GM12878 (cell line): ENCODE measurements around the gene NOL3.

Source experiments
- CREB1 ChIP-seq: IDR thresholded peaks from 2 replicates; pipeline ENCODE4 v1.6.1; 2012; ENCODE audit warnings: low read depth, mild to moderate bottlenecking, inconsistent platforms
- CTCF ChIP-seq, 3 experiments: IDR thresholded peaks in 2 of 3; conservative IDR thresholded peaks in 1 of 3; 2 replicates each; pipeline ENCODE4 v1.5.1; 2011; ENCODE audit warnings: low read depth in 3 of 3, low read length in 3 of 3, mild to moderate bottlenecking in 3 of 3, control low read depth in 2 of 3, moderate library complexity in 2 of 3, inconsistent platforms in 1 of 3, mixed read lengths in 1 of 3; ENCODE audit not compliant: control insufficient read depth in 2 of 3, insufficient read depth in 1 of 3; ENCODE audit errors: extremely low read depth in 1 of 3
- EZH2 ChIP-seq: IDR thresholded peaks from 2 replicates; pipeline ENCODE4 v1.6.1; 2012; ENCODE audit warnings: low read depth, mild to moderate bottlenecking, control low read depth, inconsistent platforms, low read length, borderline replicate concordance; ENCODE audit not compliant: control insufficient read depth
- NR2C1 ChIP-seq: fragments of 450-650 bp; IDR thresholded peaks from 2 replicates; pipeline ENCODE4 v1.6.1; 2017; ENCODE audit warnings: antibody characterized with exemption, mild to moderate bottlenecking, moderate library complexity
- NR2C2 ChIP-seq: IDR thresholded peaks from 2 replicates; pipeline ENCODE4 v1.6.1; 2011; ENCODE audit warnings: borderline replicate concordance, low read depth; ENCODE audit not compliant: control insufficient read depth, insufficient read length
- PBX3 ChIP-seq: IDR thresholded peaks from 2 replicates; pipeline ENCODE4 v1.6.1; 2011; ENCODE audit warnings: mild to moderate bottlenecking, low read depth, low read length, moderate library complexity; ENCODE audit not compliant: insufficient replicate concordance
- PKNOX1 ChIP-seq: fragments of 450-650 bp; IDR thresholded peaks from 2 replicates; pipeline ENCODE4 v1.6.1; 2016; ENCODE audit warnings: mild to moderate bottlenecking
- REST ChIP-seq: IDR thresholded peaks from 2 replicates; pipeline ENCODE4 v1.6.1; 2012; ENCODE audit warnings: mild to moderate bottlenecking, low read depth, low read length
- STAT3 ChIP-seq: IDR thresholded peaks from 2 replicates; pipeline ENCODE4 v1.6.1; 2011; ENCODE audit warnings: low read depth, low read length, improper control_type of control experiment
- YY1 ChIP-seq: IDR thresholded peaks from 2 replicates; pipeline ENCODE4 v1.6.1; 2011; ENCODE audit warnings: low read depth, mild to moderate bottlenecking, low read length

GRCh38 chr16:67207249-67208091 is 37.1 kb downstream of the NOL3 start:
- no peak for TF ChIP-seq REST
- no peak for TF ChIP-seq CREB1
- TF ChIP-seq YY1 = no peak
- no peak for TF ChIP-seq CTCF (IDR thresholded peaks at IDR 0.05 in 2 of 3, conservative IDR thresholded peaks at IDR 0.05 in 1 of 3; ENCODE audit: control insufficient read depth in 2 of 3, extremely low read depth in 1 of 3, insufficient read depth in 1 of 3, low read depth in 3 of 3, low read length in 3 of 3)
- TF ChIP-seq PBX3 = no peak
- no peak for TF ChIP-seq PKNOX1
- TF ChIP-seq NR2C2 = no peak
- TF ChIP-seq EZH2 = no peak
- no peak for TF ChIP-seq STAT3
- TF ChIP-seq NR2C1 = no peak
